Adrenal gland (tissue), 12 donors: ENCODE results near the gene BRPF3. TPM values are rescaled to one million over a fixed set of nuclear protein-coding genes. Genes with fewer than 3 reads are reported as not detected.

Experiments used
- DNase-seq, 7 donors: peaks; one replicate each; pipeline ENCODE4 v3.0.0-alpha.2; 2019 to 2020
- H3K27ac ChIP-seq, 5 donors: fragments of 200-600 bp; sonication (generic) in 4 of 5; 1 replicate in 3 of 5; 2 replicates in 2 of 5; pipeline versions ENCODE4 v1.5.1 to v1.8.0; 2016 to 2020; ENCODE audit warnings: mild to moderate bottlenecking in 1 of 5
- H3K27me3 ChIP-seq: fragments of 200-600 bp; 2 replicates; pipeline ENCODE4 v1.8.0; 2021
- H3K36me3 ChIP-seq, 2 donors: fragments of 200-600 bp; replicated peaks in 1 of 2; 1 replicate in 1 of 2; 2 replicates in 1 of 2; pipeline versions ENCODE4 v1.5.1 to v1.8.0; 2018 to 2022
- H3K4me1 ChIP-seq, 2 donors: fragments of 200-600 bp; replicated peaks in 1 of 2; 1 replicate in 1 of 2; 2 replicates in 1 of 2; pipeline versions ENCODE4 v1.5.1 to v1.8.0; 2018 to 2021
- H3K4me3 ChIP-seq, 4 donors: fragments of 200-600 bp; sonication (generic) in 3 of 4; one replicate each; pipeline ENCODE4 v1.5.1; 2016 to 2018
- H3K9me3 ChIP-seq, 3 donors: fragments of 200-600 bp; sonication (generic) in 1 of 3; replicated peaks in 1 of 3; 1 replicate in 2 of 3; 2 replicates in 1 of 3; pipeline versions ENCODE4 v1.5.1 to v1.8.0; 2016 to 2021
- CTCF ChIP-seq, 6 experiments: fragments of 450-650 bp in 4 of 6; fragments of 200-600 bp in 2 of 6; sonication (generic) in 1 of 6; IDR thresholded peaks; 1 replicate in 5 of 6; 2 replicates in 1 of 6; pipeline versions ENCODE4 v1.5.1 to v1.8.0; 2016 to 2021; ENCODE audit warnings: antibody characterized with exemption in 6 of 6, mild to moderate bottlenecking in 2 of 6, moderate library complexity in 1 of 6
- POLR2A ChIP-seq, 2 donors: fragments of 450-650 bp; IDR thresholded peaks; one replicate each; pipeline ENCODE4 v1.6.1; 2017; ENCODE audit warnings: antibody characterized with exemption in 2 of 2, mild to moderate bottlenecking in 2 of 2, moderate library complexity in 1 of 2
- WGBS, 4 donors: extraction: QIAGEN DNeasy Blood & Tissue Kit in 2 of 4; methylation state at CpG; one replicate each; pipeline versions ENCODE4 v1.1.5 to v1.1.7; 2013 to 2017; 5-methylcytosine and 5-hydroxymethylcytosine counted together
- intact Hi-C, 2 donors: fragments of 100-400 bp; cut with DNase I; formaldehyde crosslinking; loops; one replicate each; pipeline versions ENCODE4 v1.14.1 to v1.15.0; 2022 to 2023
- polyA plus RNA-seq, 3 donors: library from polyadenylated mRNA; stranded (reverse); fragments of 200-250 nt in 2 of 3; fragments of 350-450 nt in 1 of 3; fragmentation: Illumina TruSeq in 1 of 3; extraction: RNeasy Lipid Tissue Mini Kit (QIAGEN cat#74804) in 1 of 3; gene quantifications; one replicate each; pipeline ENCODE4 v1.2.3, GENCODE V29; 2013 to 2014
- total RNA-seq, 9 donors: library from RNA; depleted of rRNA in 4 of 9; stranded (reverse); fragments of >200 nt in 4 of 9; fragments of 120-200 nt in 1 of 9; fragmentation: NEBNext Ultra II Directional in 1 of 9; extraction: Animal tissue kit (Norgen Biotek cat#: 25700) in 1 of 9; gene quantifications; one replicate each; pipeline versions ENCODE4 v1.1.0 to v1.2.4, GENCODE V29; 2013 to 2023
- donor health status: healthy with polysubstance abuse.
- donor health status: Bipolar disorder and iron deficiency.
- donor health status: DM: yes; HTN: yes; CAD: no.
- donor health status: DM: no; HTN: no; CAD: no.
- donor health status: DM: no; HTN: no; CAD: no.
- donor health status: DM: yes; HTN: yes; CAD: no.

BRPF3 gene
- total and polyA plus RNA-seq, 12 donors, result 9.8 to 111 (median 53.4) TPM

DNA sequence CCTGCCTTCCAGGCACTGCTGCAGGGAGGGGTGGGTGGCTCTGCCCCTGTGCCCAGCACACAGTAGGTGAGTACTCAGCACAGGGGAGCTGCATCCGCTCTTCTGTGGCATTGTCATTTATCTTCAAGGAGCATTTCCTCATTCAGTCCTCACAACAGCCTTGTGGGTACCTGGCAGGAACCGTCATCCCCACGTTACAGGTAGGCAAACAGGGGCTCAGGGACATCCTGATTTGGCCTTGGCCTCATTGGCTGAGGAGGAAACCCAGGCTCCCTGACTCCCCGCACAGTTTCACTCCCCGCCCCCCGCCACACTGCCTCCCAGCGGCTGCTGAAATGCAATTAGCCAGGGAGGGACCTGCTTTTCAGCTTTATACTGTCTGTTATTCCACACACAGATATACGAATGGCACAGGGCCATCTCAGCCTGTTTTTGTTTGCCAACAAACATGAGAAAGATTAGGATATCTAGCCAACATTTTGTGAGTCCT, 49.1 kb downstream of the BRPF3 start:
- intact Hi-C loops, result no loop called here
- Histone ChIP-seq H3K27me3 (no peaks in the 10 kb centered on the region), H3K27ac (peak overlapping the region in 1 of 5 donors; percentile 41), H3K4me1 (peaks cover 0 to 25% of the 10 kb centered on the region in 2 donors), H3K9me3 (no peaks in the 10 kb centered on the region), H3K4me3 (no peak overlapping the region), H3K36me3 (no peaks in the 10 kb centered on the region)
- peak in 3 of 7 donors; percentile 37 to 57 (median 42) for DNase-seq
- TF ChIP-seq POLR2A (IDR thresholded peaks at IDR 0.05) (no peak), CTCF (IDR thresholded peaks at IDR 0.05) (peak in 2 of 6 experiments; percentile 8 to 9)
- 39 to 53% (median 48%) methylated on average over 7 to 8 of the region's 8 CpGs for WGBS, 4 donors

GRCh38 chr6:36246506-36247268, 50.1 kb downstream of the BRPF3 start:
- WGBS, 4 donors, result 90 to 93% (median 91%) methylated on average over 22 of the region's 22 CpGs
- H3K9me3 ChIP-seq, result no peaks in the 10 kb centered on the region
- H3K4me1 ChIP-seq, result peaks cover 0 to 25% of the 10 kb centered on the region in 2 donors
- intact Hi-C loops, result no loop called here
- peak in 1 of 7 donors; percentile 35 for DNase-seq
- H3K27ac ChIP-seq, result no peak overlapping the region
- H3K36me3 ChIP-seq, result no peaks in the 10 kb centered on the region
- no peak overlapping the region for H3K4me3 ChIP-seq
- TF ChIP-seq CTCF (IDR thresholded peaks at IDR 0.05), result no peak
- no peak for TF ChIP-seq POLR2A (IDR thresholded peaks at IDR 0.05)
- no peaks in the 10 kb centered on the region for H3K27me3 ChIP-seq

DNA sequence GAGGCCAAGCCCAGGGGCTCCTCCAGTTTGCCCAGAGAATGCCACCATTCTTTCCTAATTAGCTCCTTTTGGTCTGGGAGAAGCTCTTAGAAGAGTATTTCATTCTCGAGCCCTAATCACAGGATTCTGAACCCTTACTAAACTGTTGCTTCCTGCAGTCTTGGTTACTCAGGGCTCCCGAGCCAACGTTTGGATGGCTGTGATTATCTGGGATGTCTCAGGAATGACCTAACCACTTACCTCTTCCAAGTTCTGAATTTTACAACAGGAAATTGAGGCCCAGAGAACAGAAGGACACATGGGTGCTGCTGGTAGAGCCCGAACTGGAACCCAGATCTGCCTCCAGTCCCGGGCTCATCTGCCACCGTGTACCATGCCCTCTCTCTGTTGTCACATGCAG, 51.1 kb downstream of the BRPF3 start:
- no peak for DNase-seq
- Histone ChIP-seq H3K9me3 (no peaks in the 10 kb centered on the region), H3K4me1 (peaks cover 0 to 25% of the 10 kb centered on the region in 2 donors), H3K27ac (peak overlapping the region in 1 of 5 donors; percentile 28), H3K4me3 (no peak overlapping the region), H3K36me3 (no peaks in the 10 kb centered on the region), H3K27me3 (no peaks in the 10 kb centered on the region)
- WGBS, 4 donors, result 76 to 91% (median 87%) methylated on average over 6 of the region's 6 CpGs
- no peak for TF ChIP-seq CTCF (IDR thresholded peaks at IDR 0.05)
- TF ChIP-seq POLR2A (IDR thresholded peaks at IDR 0.05), result no peak
- intact Hi-C loops, result no loop called here

- no peaks in the 10 kb centered on the region for H3K36me3 ChIP-seq
- DNase-seq, result no peak
- no peaks in the 10 kb centered on the region for H3K27me3 ChIP-seq
- TF ChIP-seq CTCF (IDR thresholded peaks at IDR 0.05) (no peak), POLR2A (IDR thresholded peaks at IDR 0.05) (no peak)
- H3K9me3 ChIP-seq, result no peaks in the 10 kb centered on the region
- H3K27ac ChIP-seq, result peak overlapping the region in 2 of 5 donors; percentile 59 to 66
- 18 to 32% (median 28%) methylated on average over 1 of the region's 1 CpG for WGBS, 4 donors
- peaks cover 0 to 25% of the 10 kb centered on the region in 2 donors for H3K4me1 ChIP-seq
- no peak overlapping the region for H3K4me3 ChIP-seq
- intact Hi-C loops, result no loop called here
Observed at GRCh38 chr6:36248980-36249379, 52.4 kb downstream of the BRPF3 start.
